ENCODE measurements around the gene PKNOX2.

PKNOX2 gene

GRCh38 chr11:125359130-125359529 lies 194.6 kb downstream of the PKNOX2 start:
- H3K4me3 ChIP-seq (ENCODE audit: control insufficient read depth, low read depth, low read length) = no peak overlapping the region
- no peak for DNase-seq (ENCODE audit: low read depth)
- no peak for TF ChIP-seq CTCF (IDR thresholded peaks at IDR 0.05; ENCODE audit: control insufficient read depth, insufficient read depth, low read depth, low read length, missing control alignments)

- DNase-seq (ENCODE audit: low read depth) = no peak
- H3K4me3 ChIP-seq (ENCODE audit: control insufficient read depth, low read depth, low read length) = no peak overlapping the region
- TF ChIP-seq CTCF (IDR thresholded peaks at IDR 0.05; ENCODE audit: control insufficient read depth, insufficient read depth, low read depth, low read length, missing control alignments) = no peak
Observed at GRCh38 chr11:125360066-125360465, 195.5 kb downstream of the PKNOX2 start.

GRCh38 chr11:125364121-125364826 lies 199.7 kb downstream of the PKNOX2 start:
- DNase-seq (ENCODE audit: low read depth) = no peak
- no peak for TF ChIP-seq CTCF (IDR thresholded peaks at IDR 0.05; ENCODE audit: control insufficient read depth, insufficient read depth, low read depth, low read length, missing control alignments)
- no peak overlapping the region for H3K4me3 ChIP-seq (ENCODE audit: control insufficient read depth, low read depth, low read length)

GRCh38 chr11:125365196-125365931 lies 200.8 kb downstream of the PKNOX2 start:
- TF ChIP-seq CTCF (IDR thresholded peaks at IDR 0.05; ENCODE audit: control insufficient read depth, insufficient read depth, low read depth, low read length, missing control alignments) = no peak
- no peak for DNase-seq (ENCODE audit: low read depth)
- H3K4me3 ChIP-seq (ENCODE audit: control insufficient read depth, low read depth, low read length) = no peak overlapping the region

GRCh38 chr11:125367710-125368109 lies 203.2 kb downstream of the PKNOX2 start:
- DNase-seq (ENCODE audit: low read depth) = no peak
- no peak overlapping the region for H3K4me3 ChIP-seq (ENCODE audit: control insufficient read depth, low read depth, low read length)
- no peak for TF ChIP-seq CTCF (IDR thresholded peaks at IDR 0.05; ENCODE audit: control insufficient read depth, insufficient read depth, low read depth, low read length, missing control alignments)

- no peak for DNase-seq (ENCODE audit: low read depth)
- TF ChIP-seq CTCF (IDR thresholded peaks at IDR 0.05; ENCODE audit: control insufficient read depth, insufficient read depth, low read depth, low read length, missing control alignments) = no peak
- no peak overlapping the region for H3K4me3 ChIP-seq (ENCODE audit: control insufficient read depth, low read depth, low read length)
Observed at GRCh38 chr11:125368757-125369156, 204.2 kb downstream of the PKNOX2 start.
